Measurements from ENCODE around the gene ZFP91. TPM values are rescaled to one million over a fixed set of nuclear protein-coding genes. Genes with fewer than 3 reads are reported as not detected.

ZFP91 gene
- total RNA-seq, 1 experiment from 2014 or later: 20.5 TPM

- Histone ChIP-seq H3K4me3 (ENCODE audit: insufficient read depth, low read depth, low read length) (no peak overlapping the region), H3K36me3 (replicated peaks; ENCODE audit: control insufficient read depth, insufficient read depth, low read length) (no peaks in the 10 kb centered on the region), H3K27me3 (ENCODE audit: control insufficient read depth, insufficient read depth, low read length) (no peaks in the 10 kb centered on the region)
- peak; percentile 69 for DNase-seq
Measured at GRCh38 chr11:58654079-58654907, 75.4 kb downstream of the ZFP91 start.

- DNase-seq: no peak
- H3K36me3 ChIP-seq (replicated peaks; ENCODE audit: control insufficient read depth, insufficient read depth, low read length): no peaks in the 10 kb centered on the region
- no peaks in the 10 kb centered on the region for H3K27me3 ChIP-seq (ENCODE audit: control insufficient read depth, insufficient read depth, low read length)
- no peak overlapping the region for H3K4me3 ChIP-seq (ENCODE audit: insufficient read depth, low read depth, low read length)
Measured at GRCh38 chr11:58654908-58655296, 76.0 kb downstream of the ZFP91 start.

- Histone ChIP-seq H3K36me3 (replicated peaks; ENCODE audit: control insufficient read depth, insufficient read depth, low read length) (no peaks in the 10 kb centered on the region), H3K4me3 (ENCODE audit: insufficient read depth, low read depth, low read length) (no peak overlapping the region), H3K27me3 (ENCODE audit: control insufficient read depth, insufficient read depth, low read length) (no peaks in the 10 kb centered on the region)
- DNase-seq: no peak
Measured at GRCh38 chr11:58656348-58656747, 77.5 kb downstream of the ZFP91 start.

GRCh38 chr11:58658623-58659022, 79.8 kb downstream of the ZFP91 start:
- Histone ChIP-seq H3K27me3 (ENCODE audit: control insufficient read depth, insufficient read depth, low read length) (no peaks in the 10 kb centered on the region; the same call in 1 of the 2 replicates), H3K36me3 (replicated peaks; ENCODE audit: control insufficient read depth, insufficient read depth, low read length) (no peaks in the 10 kb centered on the region), H3K4me3 (ENCODE audit: insufficient read depth, low read depth, low read length) (no peak overlapping the region)

GRCh38 chr11:58659404-58659803, 80.5 kb downstream of the ZFP91 start:
- no peak overlapping the region for H3K4me3 ChIP-seq (ENCODE audit: insufficient read depth, low read depth, low read length)
- no peaks in the 10 kb centered on the region for H3K36me3 ChIP-seq (replicated peaks; ENCODE audit: control insufficient read depth, insufficient read depth, low read length)
- DNase-seq: no peak
- no peaks in the 10 kb centered on the region; the same call in 1 of the 2 replicates for H3K27me3 ChIP-seq (ENCODE audit: control insufficient read depth, insufficient read depth, low read length)

More at GRCh38 chr11:58658623-58659022, 79.8 kb downstream of the ZFP91 start:
- no peak for DNase-seq

- no peak overlapping the region for H3K4me3 ChIP-seq (ENCODE audit: insufficient read depth, low read depth, low read length)
- no peaks in the 10 kb centered on the region for H3K36me3 ChIP-seq (replicated peaks; ENCODE audit: control insufficient read depth, insufficient read depth, low read length)
- no peaks in the 10 kb centered on the region; the same call in 1 of the 2 replicates for H3K27me3 ChIP-seq (ENCODE audit: control insufficient read depth, insufficient read depth, low read length)
- DNase-seq: no peak
Measured at GRCh38 chr11:58659910-58660570, 81.2 kb downstream of the ZFP91 start.

Other genes with a start within 250 kb of the ZFP91 start
- gene OR5B17, start 220.0 kb upstream of the ZFP91 start, total RNA-seq (2014; rRNA removed; shearing (Covaris generic)): not detected in 2 replicates
- not detected in 2 replicates for gene OR5B3, start 172.2 kb upstream of the ZFP91 start, total RNA-seq (2014; rRNA removed; shearing (Covaris generic))
- gene OR5B2, start 150.9 kb upstream of the ZFP91 start, total RNA-seq (2014; rRNA removed; shearing (Covaris generic)): not detected in 2 replicates
- 0.18 TPM in 1 of 2 replicates, not detected in the other for gene OR5B12, start 136.8 kb upstream of the ZFP91 start, total RNA-seq (2014; rRNA removed; shearing (Covaris generic))
- gene OR5B21, start 71.0 kb upstream of the ZFP91 start, total RNA-seq (2014; rRNA removed; shearing (Covaris generic)): not detected in 2 replicates
- 2.2 and 2.8 TPM in 2 replicates for gene LPXN, start 3.2 kb upstream of the ZFP91 start, total RNA-seq (2014; rRNA removed; shearing (Covaris generic))
- 0.26 and 0.73 TPM in 2 replicates for gene CNTF, start 43.6 kb downstream of the ZFP91 start, total RNA-seq (2014; rRNA removed; shearing (Covaris generic))
- gene GLYAT, start 152.9 kb downstream of the ZFP91 start, total RNA-seq (2014; rRNA removed; shearing (Covaris generic)): not detected in 2 replicates

Measured in H7 (cell line).